ENCODE data around the gene CRAT.

The CRAT gene

GRCh38 chr9:129100383-129101169 is 10.0 kb downstream of the CRAT start:
- TF ChIP-seq, protein P1, sequence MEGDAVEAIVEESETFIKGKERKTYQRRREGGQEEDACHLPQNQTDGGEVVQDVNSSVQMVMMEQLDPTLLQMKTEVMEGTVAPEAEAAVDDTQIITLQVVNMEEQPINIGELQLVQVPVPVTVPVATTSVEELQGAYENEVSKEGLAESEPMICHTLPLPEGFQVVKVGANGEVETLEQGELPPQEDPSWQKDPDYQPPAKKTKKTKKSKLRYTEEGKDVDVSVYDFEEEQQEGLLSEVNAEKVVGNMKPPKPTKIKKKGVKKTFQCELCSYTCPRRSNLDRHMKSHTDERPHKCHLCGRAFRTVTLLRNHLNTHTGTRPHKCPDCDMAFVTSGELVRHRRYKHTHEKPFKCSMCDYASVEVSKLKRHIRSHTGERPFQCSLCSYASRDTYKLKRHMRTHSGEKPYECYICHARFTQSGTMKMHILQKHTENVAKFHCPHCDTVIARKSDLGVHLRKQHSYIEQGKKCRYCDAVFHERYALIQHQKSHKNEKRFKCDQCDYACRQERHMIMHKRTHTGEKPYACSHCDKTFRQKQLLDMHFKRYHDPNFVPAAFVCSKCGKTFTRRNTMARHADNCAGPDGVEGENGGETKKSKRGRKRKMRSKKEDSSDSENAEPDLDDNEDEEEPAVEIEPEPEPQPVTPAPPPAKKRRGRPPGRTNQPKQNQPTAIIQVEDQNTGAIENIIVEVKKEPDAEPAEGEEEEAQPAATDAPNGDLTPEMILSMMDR (IDR thresholded peaks at IDR 0.05; ENCODE audit: low read depth, low read length), result no peak
- in situ Hi-C loops (cut with HindIII; ENCODE audit: low sequenced_read_pairs), result no loop called here
- no peak for DNase-seq (ENCODE audit: low read depth, low spot score)
- H3K4me3 ChIP-seq (ENCODE audit: low read depth, low read length), result no peak overlapping the region

DNA sequence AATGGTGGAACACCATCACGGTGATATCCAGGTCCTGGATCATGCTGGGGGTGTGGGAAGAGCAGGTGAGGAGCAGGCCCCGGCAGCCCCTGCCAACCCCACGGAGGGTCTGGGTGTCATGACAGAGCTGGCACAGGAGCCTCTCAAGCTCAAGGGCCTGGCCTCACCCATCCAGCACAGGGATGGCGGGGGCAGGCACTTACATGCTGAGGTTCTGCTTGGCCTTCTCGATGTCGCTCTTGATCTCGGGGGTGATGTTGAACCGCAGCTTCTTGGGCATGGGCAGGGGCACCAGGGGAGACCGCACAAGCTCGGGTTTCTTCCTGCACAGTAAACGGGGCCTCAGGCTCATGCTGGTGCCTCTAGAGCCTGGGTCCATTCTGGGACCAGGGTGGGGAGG is 12.3 kb downstream of the CRAT start:
- in situ Hi-C loops (cut with HindIII; ENCODE audit: low sequenced_read_pairs), result no loop called here
- H3K4me3 ChIP-seq (ENCODE audit: low read depth, low read length), result no peak overlapping the region
- TF ChIP-seq, protein P1 (IDR thresholded peaks at IDR 0.05; ENCODE audit: low read depth, low read length), result no peak
- no peak for DNase-seq (ENCODE audit: low read depth, low spot score)

DNA sequence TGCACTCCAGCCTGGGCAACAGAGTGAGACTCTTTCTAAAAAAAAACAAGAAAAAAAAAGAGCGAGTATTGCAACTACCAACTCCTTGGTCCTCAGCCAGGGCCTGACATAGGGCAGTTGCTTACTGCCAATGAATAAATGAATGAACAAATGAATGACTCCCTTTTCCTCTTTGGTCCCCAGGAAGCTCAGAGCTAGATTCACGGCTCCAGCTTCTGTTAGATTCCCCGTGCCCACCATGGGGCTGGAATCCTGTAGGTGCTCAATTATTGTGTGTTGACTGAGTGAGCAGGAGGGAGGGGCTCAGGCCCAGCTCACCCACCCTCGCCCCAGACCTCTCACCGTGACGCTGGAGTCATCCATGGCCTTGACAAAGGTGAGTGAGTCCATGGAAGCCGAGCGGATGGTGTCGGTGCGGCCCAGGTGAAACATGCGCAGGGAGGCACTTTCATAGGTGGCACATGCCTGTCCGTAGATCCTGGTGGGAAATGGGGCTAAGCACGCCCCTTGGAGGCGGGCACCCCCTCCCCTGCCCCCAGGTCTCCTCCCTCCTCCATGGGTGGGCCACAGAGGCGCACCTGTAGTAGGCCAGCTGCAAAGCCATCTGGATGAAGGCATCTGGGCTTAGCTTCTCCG is 12.8 kb downstream of the CRAT start:
- H3K4me3 ChIP-seq (ENCODE audit: low read depth, low read length), result no peak overlapping the region
- TF ChIP-seq, protein P1 (IDR thresholded peaks at IDR 0.05; ENCODE audit: low read depth, low read length), result no peak
- in situ Hi-C loops (cut with HindIII; ENCODE audit: low sequenced_read_pairs), result no loop called here
- no peak for DNase-seq (ENCODE audit: low read depth, low spot score)

DNA sequence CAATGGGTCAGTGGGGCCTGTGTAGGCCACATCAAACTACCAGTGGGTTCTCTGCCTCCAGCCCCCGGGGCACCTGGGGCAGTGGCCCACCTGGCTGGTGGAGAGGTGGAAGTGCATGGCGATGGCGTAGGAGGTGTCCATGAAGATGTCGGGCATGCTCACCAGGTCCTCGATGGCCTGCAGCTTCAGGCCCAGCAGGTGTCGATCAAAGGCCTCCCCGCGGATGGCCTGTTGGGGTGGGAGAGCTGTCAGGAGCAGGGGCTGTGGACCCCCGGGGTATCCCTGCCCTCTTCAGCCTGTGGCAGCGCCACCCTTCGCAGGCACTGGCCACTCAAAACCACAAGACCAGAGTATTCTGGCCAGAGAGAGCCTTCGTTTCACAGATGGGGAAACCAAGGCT is 14.7 kb downstream of the CRAT start:
- in situ Hi-C loops (cut with HindIII; ENCODE audit: low sequenced_read_pairs), result no loop called here
- TF ChIP-seq, protein P1 (IDR thresholded peaks at IDR 0.05; ENCODE audit: low read depth, low read length), result no peak

GRCh38 chr9:129095170-129095667 is 15.4 kb downstream of the CRAT start:
- in situ Hi-C loops (cut with HindIII; ENCODE audit: low sequenced_read_pairs), result no loop called here
- TF ChIP-seq, protein P1 (IDR thresholded peaks at IDR 0.05; ENCODE audit: low read depth, low read length), result no peak
- no peak overlapping the region for H3K4me3 ChIP-seq (ENCODE audit: low read depth, low read length)
- DNase-seq (ENCODE audit: low read depth, low spot score), result no peak

More for the DNA sequence above, 14.7 kb downstream of the CRAT start:
- no peak for DNase-seq (ENCODE audit: low read depth, low spot score)
- no peak overlapping the region for H3K4me3 ChIP-seq (ENCODE audit: low read depth, low read length)

GRCh38 chr9:129094387-129095169 is 16.0 kb downstream of the CRAT start:
- H3K4me3 ChIP-seq (ENCODE audit: low read depth, low read length), result no peak overlapping the region
- in situ Hi-C loops (cut with HindIII; ENCODE audit: low sequenced_read_pairs), result no loop called here
- no peak for DNase-seq (ENCODE audit: low read depth, low spot score)
- TF ChIP-seq, protein P1 (IDR thresholded peaks at IDR 0.05; ENCODE audit: low read depth, low read length), result no peak
